MCF 10A (cell line): Measurements from ENCODE around the gene MYL10. TPM values are rescaled to one million over a fixed set of nuclear protein-coding genes. Genes with fewer than 3 reads are reported as not detected.

Source experiments
- BruUV-seq: library from RNA; stranded (reverse); fragments of 400-500 nt; replicated peaks from 2 replicates; lab custom pipeline; 2021; lab: Mats Ljungman, UMichigan
- CTCF ChIA-PET: fragments of 300-600 bp; sonication (Branson Sonifier 250); formaldehyde crosslinking; extraction: SDS; loops from one replicate; lab custom pipeline; 2021; ENCODE audit warnings: antibody characterized with exemption, inconsistent platforms; lab: Yijun Ruan, JAX
- POLR2A ChIA-PET: fragments of 300-600, 350-650 bp; sonication (Branson Sonifier 250); formaldehyde crosslinking; extraction: SDS; loops from one replicate; lab custom pipeline; 2020; ENCODE audit warnings: antibody characterized with exemption, inconsistent platforms; lab: Yijun Ruan, JAX
- DNase-seq: peaks from one replicate; pipeline ENCODE4 v3.0.0-alpha.2; 2018; ENCODE audit not compliant: unreplicated experiment
- H3K27ac Mint-ChIP-seq: one replicate; pipeline ENCODE4 v1.8.0; 2022; ENCODE audit warnings: mild to moderate bottlenecking, low read depth, mixed read lengths; ENCODE audit not compliant: unreplicated experiment
- H3K27me3 Mint-ChIP-seq: one replicate; pipeline ENCODE4 v1.8.0; 2022; ENCODE audit warnings: mixed read lengths; ENCODE audit not compliant: insufficient read depth, unreplicated experiment
- H3K36me3 Mint-ChIP-seq: one replicate; pipeline ENCODE4 v1.8.0; 2022; ENCODE audit warnings: mild to moderate bottlenecking, moderate library complexity, mixed read lengths; ENCODE audit not compliant: insufficient read depth, unreplicated experiment
- H3K4me1 Mint-ChIP-seq: one replicate; pipeline ENCODE4 v1.8.0; 2022; ENCODE audit warnings: mixed read lengths; ENCODE audit not compliant: insufficient read depth, unreplicated experiment
- H3K4me3 Mint-ChIP-seq: one replicate; pipeline ENCODE4 v1.8.0; 2022; ENCODE audit warnings: mild to moderate bottlenecking, moderate library complexity, mixed read lengths; ENCODE audit not compliant: unreplicated experiment
- H3K9me3 Mint-ChIP-seq: one replicate; pipeline ENCODE4 v1.8.0; 2022; ENCODE audit warnings: mixed read lengths; ENCODE audit not compliant: unreplicated experiment
- CTCF ChIP-seq: fragments of 200-600 bp; IDR thresholded peaks from one replicate; pipeline ENCODE4 v1.8.0; 2022; ENCODE audit warnings: antibody characterized with exemption, mild to moderate bottlenecking; ENCODE audit not compliant: unreplicated experiment
- intact Hi-C: fragments of 100-400 bp; cut with micrococcal nuclease; formaldehyde crosslinking; loops from 2 replicates; pipeline ENCODE4 v1.14.1; 2022
- total RNA-seq: library from RNA; stranded (reverse); gene quantifications from 2 replicates; pipeline ENCODE4 v1.2.3, GENCODE V29; 2022

The MYL10 gene
- total RNA-seq, 1 experiment from 2014 or later = not detected

GRCh38 chr7:101622609-101623173, 6.4 kb downstream of the MYL10 start:
- BruUV-seq = no TSS peak
- POLR2A ChIA-PET = no interaction called here
- DNase-seq = no peak
- H3K4me3 Mint-ChIP-seq = no peak overlapping the region
- no peaks in the 10 kb centered on the region for H3K9me3 Mint-ChIP-seq
- CTCF ChIA-PET = no interaction called here
- peaks cover 14% of the 10 kb centered on the region for H3K27me3 Mint-ChIP-seq
- no peak for TF ChIP-seq CTCF
- H3K4me1 Mint-ChIP-seq = no peaks in the 10 kb centered on the region
- intact Hi-C loops = no loop called here
- no peaks in the 10 kb centered on the region for H3K36me3 Mint-ChIP-seq
- H3K27ac Mint-ChIP-seq = no peak overlapping the region

DNA sequence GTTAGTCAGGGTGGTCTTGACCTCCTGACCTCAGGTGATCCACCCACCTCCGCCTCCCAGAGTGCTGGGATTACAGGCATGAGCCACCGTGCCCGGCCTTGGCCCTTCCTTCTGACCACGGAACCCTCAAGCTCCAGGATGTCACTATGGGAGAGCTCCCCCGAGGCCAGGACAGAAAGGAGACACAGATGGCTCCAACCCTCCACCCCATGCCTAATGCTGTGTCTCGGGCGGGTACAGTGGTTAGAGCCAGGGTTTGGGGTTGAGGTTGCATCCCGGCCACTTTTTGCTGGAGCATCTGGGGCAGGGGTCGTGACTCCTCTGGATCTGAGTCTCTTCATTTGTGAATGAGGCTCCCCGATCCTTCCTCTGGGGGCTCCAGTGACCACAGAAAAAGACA, 8.1 kb downstream of the MYL10 start:
- POLR2A ChIA-PET = no interaction called here
- BruUV-seq = no TSS peak
- no peak overlapping the region for H3K27ac Mint-ChIP-seq
- no peaks in the 10 kb centered on the region for H3K4me1 Mint-ChIP-seq
- no peak for TF ChIP-seq CTCF
- CTCF ChIA-PET = interaction anchor here (0.6 to 0.7 kb wide), 2 partner anchors 69 to 299 kb away, joined by 3 read pairs; partner anchors contain the start of gene IFT22
- H3K36me3 Mint-ChIP-seq = no peaks in the 10 kb centered on the region
- intact Hi-C loops = no loop called here
- no peak for DNase-seq
- no peaks in the 10 kb centered on the region for H3K9me3 Mint-ChIP-seq
- H3K27me3 Mint-ChIP-seq = peaks cover 14% of the 10 kb centered on the region
- no peak overlapping the region for H3K4me3 Mint-ChIP-seq

DNA sequence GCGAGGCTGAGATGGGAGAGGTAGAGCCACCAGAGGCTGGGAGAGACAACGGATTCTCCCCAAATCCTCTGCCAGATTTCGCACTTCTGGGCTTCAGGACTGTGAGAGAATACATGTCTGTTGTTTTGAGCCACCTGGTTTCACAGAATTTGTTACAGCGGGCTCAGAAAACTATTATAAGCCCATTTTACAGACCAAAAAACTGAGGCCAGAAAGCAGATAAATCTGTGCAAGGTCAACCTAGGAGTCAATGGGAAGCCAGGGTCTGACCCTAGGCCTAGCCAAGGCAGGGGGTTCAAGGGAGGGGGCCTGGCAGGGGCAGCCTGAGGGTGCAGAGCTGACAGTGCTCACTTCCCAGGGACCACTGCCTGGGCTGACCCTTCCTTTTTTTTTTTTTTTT, 8.7 kb downstream of the MYL10 start:
- Mint-ChIP-seq H3K27me3 (peaks cover 14% of the 10 kb centered on the region), H3K4me3 (no peak overlapping the region), H3K4me1 (peaks cover 2% of the 10 kb centered on the region), H3K27ac (no peak overlapping the region), H3K36me3 (no peaks in the 10 kb centered on the region), H3K9me3 (no peaks in the 10 kb centered on the region)
- POLR2A ChIA-PET = no interaction called here
- BruUV-seq = no TSS peak
- intact Hi-C loops = no loop called here
- DNase-seq = no peak
- CTCF ChIA-PET = interaction anchor here (0.6 to 0.7 kb wide), 2 partner anchors 69 to 299 kb away, joined by 3 read pairs; partner anchors contain the start of gene IFT22
- TF ChIP-seq CTCF = no peak

DNA sequence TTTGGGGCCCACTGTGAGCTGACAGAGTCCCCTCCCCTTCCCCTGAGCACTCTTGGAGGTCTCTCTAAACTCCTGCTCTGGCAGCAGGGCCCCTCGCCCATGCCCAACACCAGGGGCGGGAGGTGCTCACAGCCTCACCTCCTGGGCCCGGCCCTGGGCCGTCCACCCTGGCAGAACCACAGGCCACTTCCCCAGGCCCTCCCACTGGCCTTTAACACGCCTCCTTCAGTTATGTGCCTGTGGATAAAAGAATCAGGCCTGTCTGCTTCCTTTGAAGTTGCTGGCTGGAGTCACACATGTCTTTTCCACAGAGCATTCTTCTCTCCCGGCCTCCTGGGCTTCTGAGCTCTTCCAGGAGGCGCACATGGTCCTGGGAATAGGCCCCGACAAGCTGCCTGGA, 10.2 kb downstream of the MYL10 start:
- POLR2A ChIA-PET = no interaction called here
- peaks cover 13% of the 10 kb centered on the region for H3K4me1 Mint-ChIP-seq
- TF ChIP-seq CTCF = no peak
- BruUV-seq = no TSS peak
- H3K27me3 Mint-ChIP-seq = no peaks in the 10 kb centered on the region
- no peak for DNase-seq
- no peak overlapping the region for H3K4me3 Mint-ChIP-seq
- CTCF ChIA-PET = no interaction called here
- intact Hi-C loops = no loop called here
- H3K9me3 Mint-ChIP-seq = no peaks in the 10 kb centered on the region
- H3K36me3 Mint-ChIP-seq = no peaks in the 10 kb centered on the region
- no peak overlapping the region for H3K27ac Mint-ChIP-seq
